ENCODE data around the gene PPP2R2C. TPM values are rescaled to one million over a fixed set of nuclear protein-coding genes. Genes with fewer than 3 reads are reported as not detected.
A peak's percentile ranks its signal among the peaks of the same experiment; 100 is the strongest.

The PPP2R2C gene
- total and polyA plus RNA-seq, 9 of the 15 experiments (the other 6 are each of a cell fraction or from before 2014, with no cell fraction given) = 0.04 to 0.06 TPM; not detected in 7

DNA sequence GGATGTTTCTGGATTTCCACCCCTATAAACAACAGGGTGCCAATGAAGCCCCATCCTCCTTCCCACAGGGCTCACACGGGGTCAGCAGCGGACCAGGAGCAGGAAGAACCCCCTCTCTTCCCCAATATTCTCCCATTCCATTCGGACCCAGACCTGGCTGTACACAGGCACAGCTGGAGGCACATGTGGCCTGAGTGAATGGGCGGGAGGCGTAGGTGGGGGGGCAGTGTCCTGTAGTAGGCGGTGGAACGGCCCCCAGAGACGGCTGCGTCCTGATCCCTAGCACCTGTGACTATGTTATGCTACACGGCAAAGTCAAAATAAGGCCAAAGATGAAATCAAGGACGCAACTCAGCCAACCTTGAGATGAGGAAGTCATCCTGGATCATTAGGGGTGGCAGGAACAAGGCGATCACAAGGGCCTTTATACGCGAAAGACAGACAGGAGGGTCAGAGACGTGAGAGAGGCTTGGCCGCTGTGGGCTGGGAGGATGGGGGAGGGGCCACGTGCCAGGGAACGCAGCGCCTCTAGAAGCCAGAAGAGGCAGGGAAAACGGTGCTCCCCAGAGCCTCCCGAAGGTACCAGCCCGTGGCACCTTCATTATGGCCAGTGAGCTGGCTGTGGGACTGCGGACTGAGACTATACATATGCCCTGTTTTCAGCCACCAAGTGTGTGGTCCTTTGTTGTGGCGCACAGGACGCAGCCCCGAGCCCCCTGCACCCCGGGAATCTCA, 127.2 kb downstream of the PPP2R2C start:
- ChIA-PET CTCF (ENCODE audit: low intra/inter-chr PET ratio) (no interaction called here), POLR2A (interaction anchor here (0.7 to 1.1 kb wide), 2 partner anchors 20 to 70 kb away, joined by 3 read pairs; no protein-coding TSS in a partner anchor)
- Histone ChIP-seq H3K4me3 (no peak overlapping the region), H3K4me1 (replicated peaks in 1 of 2; ENCODE audit: control insufficient read depth in 2 of 2, insufficient read depth in 2 of 2, low read length in 2 of 2) (no peaks in the 10 kb centered on the region; a peak in 1 of 5 replicates), H3K79me2 (ENCODE audit: control insufficient read depth, insufficient read depth, low read length) (no peaks in the 10 kb centered on the region), H4K20me1 (replicated peaks; ENCODE audit: control insufficient read depth, insufficient read depth, low read length) (peaks cover 7% of the 10 kb centered on the region), H3K4me2 (ENCODE audit: insufficient read depth, low read length) (no peak overlapping the region), H3K9ac (ENCODE audit: insufficient read depth in 1 of 2, low read depth in 2 of 2, low read length in 2 of 2) (peak overlapping the region in 1 of 2 experiments; percentile 26; a peak in 1 of 4 replicates), H3K9me3 (replicated peaks; ENCODE audit: control insufficient read depth, insufficient read depth, low read depth, low read length) (no peaks in the 10 kb centered on the region), H3K27me3 (ENCODE audit: control insufficient read depth in 2 of 2, insufficient read depth in 2 of 2, low read length in 2 of 2) (peaks cover 2 to 64% of the 10 kb centered on the region in 2 experiments; a peak in 3 of 5 replicates), H3K27ac (ENCODE audit: extremely low read depth, low read depth, low read length) (no peak overlapping the region), H2AFZ (ENCODE audit: low read depth, low read length) (no peak overlapping the region), H3K9me1 (ENCODE audit: control insufficient read depth, insufficient read depth, low read length) (no peaks in the 10 kb centered on the region), H3K36me3 (ENCODE audit: control insufficient read depth, insufficient read depth, low read length) (no peaks in the 10 kb centered on the region)
- in situ Hi-C loops (cut with MboI) = no loop called here
- no peak for DNase-seq (ENCODE audit: extremely low read depth in 1 of 4, low spot score in 3 of 4)
- intact Hi-C loops (cut with micrococcal nuclease) = no loop called here
- BruUV-seq (replicated peaks) = no TSS peak
- FAIRE-seq = no peak
- 1% methylated on average over 25 of the region's 27 CpGs for WGBS (ENCODE audit: insufficient coverage, low coverage, missing lambda C conversion rate)
- TF ChIP-seq SRSF7 (optimal IDR thresholded peaks at IDR 0.05; ENCODE audit: low read depth, low read length) = no peak
- no peak for TF ChIP-seq CBX8 (IDR thresholded peaks at IDR 0.05; ENCODE audit: borderline replicate concordance, extremely low read depth, low read depth, low read length, poor library complexity, severe bottlenecking)
- no peak for TF ChIP-seq MEIS2 (IDR thresholded peaks at IDR 0.05; ENCODE audit: partially characterized antibody)
- TF ChIP-seq, protein P1, sequence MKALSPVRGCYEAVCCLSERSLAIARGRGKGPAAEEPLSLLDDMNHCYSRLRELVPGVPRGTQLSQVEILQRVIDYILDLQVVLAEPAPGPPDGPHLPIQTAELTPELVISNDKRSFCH (CRISPR knock-in tag; IDR thresholded peaks at IDR 0.05) = no peak
- TF ChIP-seq, protein P1 (tag; IDR thresholded peaks at IDR 0.05) = no peak
- TF ChIP-seq ZBED1 (IDR thresholded peaks at IDR 0.05) = no peak
- TF ChIP-seq MED1 (CRISPR knock-in tag; IDR thresholded peaks at IDR 0.05; ENCODE audit: borderline replicate concordance) = no peak
- no peak for TF ChIP-seq CBFB (CRISPR knock-in tag; IDR thresholded peaks at IDR 0.05)
- no peak for TF ChIP-seq BCL6 (CRISPR knock-in tag; IDR thresholded peaks at IDR 0.05)
- TF ChIP-seq CBFA2T2 (conservative IDR thresholded peaks at IDR 0.05) = no peak
- TF ChIP-seq ZFPM2 (CRISPR knock-in tag; IDR thresholded peaks at IDR 0.05) = no peak
- TF ChIP-seq, protein P2, sequence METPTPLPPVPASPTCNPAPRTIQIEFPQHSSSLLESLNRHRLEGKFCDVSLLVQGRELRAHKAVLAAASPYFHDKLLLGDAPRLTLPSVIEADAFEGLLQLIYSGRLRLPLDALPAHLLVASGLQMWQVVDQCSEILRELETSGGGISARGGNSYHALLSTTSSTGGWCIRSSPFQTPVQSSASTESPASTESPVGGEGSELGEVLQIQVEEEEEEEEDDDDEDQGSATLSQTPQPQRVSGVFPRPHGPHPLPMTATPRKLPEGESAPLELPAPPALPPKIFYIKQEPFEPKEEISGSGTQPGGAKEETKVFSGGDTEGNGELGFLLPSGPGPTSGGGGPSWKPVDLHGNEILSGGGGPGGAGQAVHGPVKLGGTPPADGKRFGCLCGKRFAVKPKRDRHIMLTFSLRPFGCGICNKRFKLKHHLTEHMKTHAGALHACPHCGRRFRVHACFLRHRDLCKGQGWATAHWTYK (CRISPR knock-in tag; IDR thresholded peaks at IDR 0.05) = no peak
- no peak for TF ChIP-seq HNRNPL (IDR thresholded peaks at IDR 0.05; ENCODE audit: low read depth, low read length)
- no peak for TF ChIP-seq DMBX1 (CRISPR knock-in tag; IDR thresholded peaks at IDR 0.05; ENCODE audit: borderline replicate concordance)
- TF ChIP-seq, protein P3, sequence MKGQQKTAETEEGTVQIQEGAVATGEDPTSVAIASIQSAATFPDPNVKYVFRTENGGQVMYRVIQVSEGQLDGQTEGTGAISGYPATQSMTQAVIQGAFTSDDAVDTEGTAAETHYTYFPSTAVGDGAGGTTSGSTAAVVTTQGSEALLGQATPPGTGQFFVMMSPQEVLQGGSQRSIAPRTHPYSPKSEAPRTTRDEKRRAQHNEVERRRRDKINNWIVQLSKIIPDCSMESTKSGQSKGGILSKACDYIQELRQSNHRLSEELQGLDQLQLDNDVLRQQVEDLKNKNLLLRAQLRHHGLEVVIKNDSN (CRISPR knock-in tag; IDR thresholded peaks at IDR 0.05) = no peak
- TF ChIP-seq EP300 (IDR thresholded peaks at IDR 0.05; ENCODE audit: low read length) = no peak
- TF ChIP-seq CEBPG (CRISPR knock-in tag; IDR thresholded peaks at IDR 0.05) = no peak
- TF ChIP-seq CEBPG (tag; conservative IDR thresholded peaks at IDR 0.05 in 1 of 2, IDR thresholded peaks at IDR 0.05 in 1 of 2) = no peak
- no peak for ATAC-seq
